Keratinocyte (primary cell): ENCODE results near the gene BORCS8. TPM values are rescaled to one million over a fixed set of nuclear protein-coding genes. Genes with fewer than 3 reads are reported as not detected.

ENCODE experiments used
- DNase-seq: peaks from one replicate; pipeline ENCODE4 v3.0.0-alpha.2; 2011; ENCODE audit warnings: low read depth, missing footprints, low spot score
- FAIRE-seq: peaks from 2 replicates; lab custom pipeline; 2011; peaks lifted over from hg19 to GRCh38; lab: Jason Lieb, UNC
- H2AFZ ChIP-seq: 2 replicates; pipeline ENCODE4 v1.6.0; 2012; ENCODE audit warnings: low read length, control low read depth, inconsistent platforms; ENCODE audit not compliant: control insufficient read depth
- H3K27ac ChIP-seq: 2 replicates; pipeline ENCODE4 v1.5.1; 2011; ENCODE audit warnings: low read length; ENCODE audit not compliant: control insufficient read depth, insufficient read depth
- H3K27me3 ChIP-seq: 3 replicates; pipeline ENCODE4 v1.6.0; 2011; ENCODE audit warnings: low read length; ENCODE audit not compliant: control insufficient read depth, insufficient read depth; ENCODE audit errors: extremely low read depth
- H3K36me3 ChIP-seq, 2 experiments: 2 replicates in 1 of 2; 3 replicates in 1 of 2; pipeline ENCODE4 v1.5.1; 2011; ENCODE audit warnings: low read length in 2 of 2, mild to moderate bottlenecking in 1 of 2; ENCODE audit not compliant: control insufficient read depth in 2 of 2, insufficient read depth in 2 of 2; ENCODE audit errors: extremely low read depth in 1 of 2
- H3K4me1 ChIP-seq: 3 replicates; pipeline ENCODE4 v1.5.1; 2011; ENCODE audit warnings: low read length; ENCODE audit not compliant: control insufficient read depth, insufficient read depth; ENCODE audit errors: extremely low read depth
- H3K4me2 ChIP-seq: 3 replicates; pipeline ENCODE4 v1.6.0; 2011; ENCODE audit warnings: low read depth, low read length; ENCODE audit not compliant: control insufficient read depth, insufficient read depth; ENCODE audit errors: extremely low read depth
- H3K4me3 ChIP-seq, 3 experiments: fragments of 200-600 bp in 1 of 3; sonication (generic) in 1 of 3; 2 replicates in 2 of 3; 3 replicates in 1 of 3; pipeline ENCODE4 v1.5.1; 2011 to 2016; ENCODE audit warnings: low read length in 3 of 3, mild to moderate bottlenecking in 3 of 3, control low read depth in 2 of 3, inconsistent platforms in 1 of 3, low read depth in 1 of 3, mixed read lengths in 1 of 3, mixed run types in 1 of 3, moderate library complexity in 1 of 3; ENCODE audit not compliant: control insufficient read depth in 2 of 3, insufficient read depth in 2 of 3; ENCODE audit errors: extremely low read depth in 1 of 3
- H3K79me2 ChIP-seq: 2 replicates; pipeline ENCODE4 v1.6.0; 2012; ENCODE audit warnings: low read length; ENCODE audit not compliant: control insufficient read depth, insufficient read depth
- H3K9ac ChIP-seq: 3 replicates; pipeline ENCODE4 v1.6.0; 2011; ENCODE audit warnings: low read length; ENCODE audit not compliant: control insufficient read depth, insufficient read depth; ENCODE audit errors: extremely low read depth
- H3K9me1 ChIP-seq: 3 replicates; pipeline ENCODE4 v1.6.0; 2011; ENCODE audit warnings: low read length; ENCODE audit not compliant: control insufficient read depth, insufficient read depth; ENCODE audit errors: extremely low read depth
- H3K9me3 ChIP-seq: 2 replicates; pipeline ENCODE4 v1.5.1; 2012; ENCODE audit warnings: low read depth, low read length; ENCODE audit not compliant: control insufficient read depth
- H4K20me1 ChIP-seq: 3 replicates; pipeline ENCODE4 v1.6.0; 2011; ENCODE audit warnings: low read length; ENCODE audit not compliant: control insufficient read depth, insufficient read depth; ENCODE audit errors: extremely low read depth
- EZH2 ChIP-seq: IDR thresholded peaks from one replicate; pipeline ENCODE4 v1.6.1; 2012; ENCODE audit warnings: inconsistent platforms, mild to moderate bottlenecking, low read length, moderate library complexity
- dilution Hi-C: fragments of 300-500 bp; cut with MboI; formaldehyde crosslinking; loops from one replicate; pipeline ENCODE4 v1.7.0; 2020; ENCODE audit warnings: low sequenced_read_pairs; ENCODE audit not compliant: extremely low pct_ligation_motif_present
- polyA plus RNA-seq, 5 experiments: library from polyadenylated mRNA; depleted of rRNA in 3 of 5; stranded (reverse) in 3 of 5; stranded (forward) in 1 of 5; unstranded in 1 of 5; fragments of >200 nt; gene quantifications; 1 replicate in 1 of 5; 2 replicates in 3 of 5; 3 replicates in 1 of 5; pipeline versions ENCODE4 v1.2.1 to v1.2.3, GENCODE V29; 2011 to 2012; ENCODE audit warnings: missing spikeins in 2 of 5, low read depth in 1 of 5, low replicate concordance in 1 of 5
- TF ChIP-seq, protein P1 (sequence below), 3 experiments: IDR thresholded peaks in 1 of 3; conservative IDR thresholded peaks in 1 of 3; optimal IDR thresholded peaks in 1 of 3; 2 replicates in 2 of 3; 3 replicates in 1 of 3; pipeline versions ENCODE3 to v1.5.1; 2011; ENCODE audit warnings: low read length in 3 of 3, mild to moderate bottlenecking in 3 of 3, moderate library complexity in 2 of 3, control low read depth in 1 of 3, inconsistent platforms in 1 of 3; ENCODE audit not compliant: insufficient read depth in 2 of 3; ENCODE audit errors: extremely low read depth in 1 of 3

The BORCS8 gene
- polyA plus RNA-seq, 1 donor (not counting 4 experiments of a cell fraction or from before 2014, with no cell fraction given): 16.3 TPM

DNA sequence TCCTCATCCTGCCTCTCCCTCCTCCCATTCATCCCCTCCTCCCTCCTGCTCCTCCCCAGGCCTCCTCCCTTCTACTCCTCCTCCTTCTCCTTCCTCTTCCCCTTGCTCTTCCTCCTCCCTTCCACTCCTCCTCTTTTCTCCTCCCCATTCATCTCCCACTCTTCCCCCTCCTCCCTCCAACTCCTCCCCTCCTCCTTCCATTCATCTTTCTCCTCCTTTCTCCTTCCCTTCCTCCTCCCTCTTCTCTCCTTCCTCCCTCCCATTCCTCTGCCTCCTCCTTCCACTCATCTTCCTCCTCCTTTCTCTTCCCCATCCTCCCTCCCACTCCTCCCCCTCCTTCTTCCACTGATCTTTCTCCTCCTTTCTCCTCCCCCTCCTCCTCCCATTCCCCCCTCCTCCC lies 47.7 kb upstream of the BORCS8 start:
- dilution Hi-C loops: no loop called here
- no peak overlapping the region for H3K27ac ChIP-seq
- DNase-seq: no peak
- no peaks in the 10 kb centered on the region for H3K4me1 ChIP-seq
- no peaks in the 10 kb centered on the region for H3K9me1 ChIP-seq
- H4K20me1 ChIP-seq: no peaks in the 10 kb centered on the region
- peaks cover 3% of the 10 kb centered on the region for H3K9me3 ChIP-seq
- no peaks in the 10 kb centered on the region for H3K79me2 ChIP-seq
- H3K4me2 ChIP-seq: no peak overlapping the region
- H3K36me3 ChIP-seq: no peaks in the 10 kb centered on the region
- no peak overlapping the region for H3K9ac ChIP-seq
- no peak for TF ChIP-seq EZH2
- no peak overlapping the region for H3K4me3 ChIP-seq
- no peak for FAIRE-seq
- peaks cover 6% of the 10 kb centered on the region for H3K27me3 ChIP-seq
- H2AFZ ChIP-seq: no peak overlapping the region

DNA sequence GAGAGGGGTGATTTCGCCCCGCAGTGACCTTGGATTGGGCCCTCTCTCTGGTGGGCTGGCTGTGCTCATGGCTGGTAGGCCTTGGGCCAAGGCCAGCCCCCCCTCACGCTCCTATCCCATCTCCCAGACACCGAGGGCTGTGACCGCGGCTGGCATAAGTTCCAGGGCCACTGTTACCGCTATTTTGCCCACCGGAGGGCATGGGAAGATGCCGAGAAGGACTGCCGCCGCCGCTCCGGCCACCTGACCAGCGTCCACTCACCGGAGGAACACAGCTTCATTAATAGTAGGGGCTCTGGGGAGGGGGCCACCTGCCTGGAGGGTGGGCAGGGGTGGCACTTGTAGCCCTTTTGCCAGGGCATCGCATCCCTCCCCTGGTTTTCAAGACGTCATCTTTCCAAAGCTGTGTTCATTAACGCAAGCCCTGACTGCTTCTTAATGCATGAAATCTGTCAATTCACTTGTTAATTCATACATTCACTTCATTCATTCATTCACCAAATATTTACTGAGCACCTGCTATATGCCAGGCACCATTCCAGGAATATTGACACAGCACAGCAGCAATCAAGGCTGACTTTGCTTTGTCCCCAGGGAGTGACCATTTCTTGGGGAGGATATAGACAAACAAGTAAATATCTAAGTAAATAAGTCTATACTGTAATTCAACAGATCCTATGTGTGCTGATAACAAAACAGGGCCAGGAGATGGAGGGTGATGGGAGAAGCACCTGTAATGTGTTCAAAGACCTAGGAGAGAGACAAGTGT lies 46.4 kb upstream of the BORCS8 start:
- no peaks in the 10 kb centered on the region for H3K9me1 ChIP-seq
- H3K4me2 ChIP-seq: no peak overlapping the region
- FAIRE-seq (no peak), DNase-seq (no peak)
- H3K79me2 ChIP-seq: no peaks in the 10 kb centered on the region
- H3K36me3 ChIP-seq: no peaks in the 10 kb centered on the region
- no peak overlapping the region for H3K4me3 ChIP-seq
- H3K27me3 ChIP-seq: peaks cover 6% of the 10 kb centered on the region
- no peak for TF ChIP-seq EZH2
- TF ChIP-seq, protein P1, sequence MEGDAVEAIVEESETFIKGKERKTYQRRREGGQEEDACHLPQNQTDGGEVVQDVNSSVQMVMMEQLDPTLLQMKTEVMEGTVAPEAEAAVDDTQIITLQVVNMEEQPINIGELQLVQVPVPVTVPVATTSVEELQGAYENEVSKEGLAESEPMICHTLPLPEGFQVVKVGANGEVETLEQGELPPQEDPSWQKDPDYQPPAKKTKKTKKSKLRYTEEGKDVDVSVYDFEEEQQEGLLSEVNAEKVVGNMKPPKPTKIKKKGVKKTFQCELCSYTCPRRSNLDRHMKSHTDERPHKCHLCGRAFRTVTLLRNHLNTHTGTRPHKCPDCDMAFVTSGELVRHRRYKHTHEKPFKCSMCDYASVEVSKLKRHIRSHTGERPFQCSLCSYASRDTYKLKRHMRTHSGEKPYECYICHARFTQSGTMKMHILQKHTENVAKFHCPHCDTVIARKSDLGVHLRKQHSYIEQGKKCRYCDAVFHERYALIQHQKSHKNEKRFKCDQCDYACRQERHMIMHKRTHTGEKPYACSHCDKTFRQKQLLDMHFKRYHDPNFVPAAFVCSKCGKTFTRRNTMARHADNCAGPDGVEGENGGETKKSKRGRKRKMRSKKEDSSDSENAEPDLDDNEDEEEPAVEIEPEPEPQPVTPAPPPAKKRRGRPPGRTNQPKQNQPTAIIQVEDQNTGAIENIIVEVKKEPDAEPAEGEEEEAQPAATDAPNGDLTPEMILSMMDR (optimal IDR thresholded peaks at IDR 0.05 in 1 of 3, IDR thresholded peaks at IDR 0.05 in 1 of 3, conservative IDR thresholded peaks at IDR 0.05 in 1 of 3; ENCODE audit: extremely low read depth in 1 of 3, insufficient read depth in 2 of 3, low read length in 3 of 3): no peak
- H3K27ac ChIP-seq: no peak overlapping the region
- no peaks in the 10 kb centered on the region for H4K20me1 ChIP-seq
- no peaks in the 10 kb centered on the region for H3K4me1 ChIP-seq
- peaks cover 12% of the 10 kb centered on the region for H3K9me3 ChIP-seq
- H2AFZ ChIP-seq: no peak overlapping the region
- H3K9ac ChIP-seq: no peak overlapping the region
- dilution Hi-C loops: no loop called here
